GM12801 (cell line): ENCODE data around the gene KRTAP5-3.

Source experiments
- TF ChIP-seq, protein P1 (sequence below): IDR thresholded peaks from one replicate; pipeline ENCODE4 v1.5.1; 2011; ENCODE audit warnings: control low read depth; ENCODE audit not compliant: insufficient read length; ENCODE audit errors: extremely low read depth

Gene KRTAP5-3

DNA sequence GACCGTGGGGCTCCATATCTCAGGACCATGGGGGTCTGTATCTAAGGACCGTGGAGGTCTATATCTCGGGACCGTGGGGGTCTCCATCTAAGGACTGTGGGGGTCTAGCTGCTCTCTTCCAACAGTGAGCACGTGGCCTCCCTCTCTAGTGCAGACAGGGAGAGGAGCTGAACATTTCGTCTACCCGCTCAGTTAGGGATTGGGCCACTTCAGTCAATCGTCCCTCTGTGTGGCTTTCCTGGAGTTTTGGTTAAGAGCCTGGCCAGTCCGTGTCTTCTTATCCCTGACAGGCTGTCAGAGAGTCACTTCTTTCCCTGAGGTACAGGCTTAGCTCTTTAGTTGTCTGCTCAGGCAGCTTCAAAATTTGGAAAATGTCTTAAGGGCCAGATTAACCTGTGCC, 26.3 kb downstream of the KRTAP5-3 start:
- TF ChIP-seq, protein P1, sequence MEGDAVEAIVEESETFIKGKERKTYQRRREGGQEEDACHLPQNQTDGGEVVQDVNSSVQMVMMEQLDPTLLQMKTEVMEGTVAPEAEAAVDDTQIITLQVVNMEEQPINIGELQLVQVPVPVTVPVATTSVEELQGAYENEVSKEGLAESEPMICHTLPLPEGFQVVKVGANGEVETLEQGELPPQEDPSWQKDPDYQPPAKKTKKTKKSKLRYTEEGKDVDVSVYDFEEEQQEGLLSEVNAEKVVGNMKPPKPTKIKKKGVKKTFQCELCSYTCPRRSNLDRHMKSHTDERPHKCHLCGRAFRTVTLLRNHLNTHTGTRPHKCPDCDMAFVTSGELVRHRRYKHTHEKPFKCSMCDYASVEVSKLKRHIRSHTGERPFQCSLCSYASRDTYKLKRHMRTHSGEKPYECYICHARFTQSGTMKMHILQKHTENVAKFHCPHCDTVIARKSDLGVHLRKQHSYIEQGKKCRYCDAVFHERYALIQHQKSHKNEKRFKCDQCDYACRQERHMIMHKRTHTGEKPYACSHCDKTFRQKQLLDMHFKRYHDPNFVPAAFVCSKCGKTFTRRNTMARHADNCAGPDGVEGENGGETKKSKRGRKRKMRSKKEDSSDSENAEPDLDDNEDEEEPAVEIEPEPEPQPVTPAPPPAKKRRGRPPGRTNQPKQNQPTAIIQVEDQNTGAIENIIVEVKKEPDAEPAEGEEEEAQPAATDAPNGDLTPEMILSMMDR, result no peak

- TF ChIP-seq, protein P1, result no peak
Measured at GRCh38 chr11:1576825-1577224, 31.4 kb downstream of the KRTAP5-3 start.

- TF ChIP-seq, protein P1, result no peak
Measured at GRCh38 chr11:1574933-1575242, 33.4 kb downstream of the KRTAP5-3 start.

GRCh38 chr11:1574238-1574932, 33.9 kb downstream of the KRTAP5-3 start:
- TF ChIP-seq, protein P1, result no peak

- TF ChIP-seq, protein P1, result no peak
Measured at GRCh38 chr11:1573903-1574237, 34.4 kb downstream of the KRTAP5-3 start.

DNA sequence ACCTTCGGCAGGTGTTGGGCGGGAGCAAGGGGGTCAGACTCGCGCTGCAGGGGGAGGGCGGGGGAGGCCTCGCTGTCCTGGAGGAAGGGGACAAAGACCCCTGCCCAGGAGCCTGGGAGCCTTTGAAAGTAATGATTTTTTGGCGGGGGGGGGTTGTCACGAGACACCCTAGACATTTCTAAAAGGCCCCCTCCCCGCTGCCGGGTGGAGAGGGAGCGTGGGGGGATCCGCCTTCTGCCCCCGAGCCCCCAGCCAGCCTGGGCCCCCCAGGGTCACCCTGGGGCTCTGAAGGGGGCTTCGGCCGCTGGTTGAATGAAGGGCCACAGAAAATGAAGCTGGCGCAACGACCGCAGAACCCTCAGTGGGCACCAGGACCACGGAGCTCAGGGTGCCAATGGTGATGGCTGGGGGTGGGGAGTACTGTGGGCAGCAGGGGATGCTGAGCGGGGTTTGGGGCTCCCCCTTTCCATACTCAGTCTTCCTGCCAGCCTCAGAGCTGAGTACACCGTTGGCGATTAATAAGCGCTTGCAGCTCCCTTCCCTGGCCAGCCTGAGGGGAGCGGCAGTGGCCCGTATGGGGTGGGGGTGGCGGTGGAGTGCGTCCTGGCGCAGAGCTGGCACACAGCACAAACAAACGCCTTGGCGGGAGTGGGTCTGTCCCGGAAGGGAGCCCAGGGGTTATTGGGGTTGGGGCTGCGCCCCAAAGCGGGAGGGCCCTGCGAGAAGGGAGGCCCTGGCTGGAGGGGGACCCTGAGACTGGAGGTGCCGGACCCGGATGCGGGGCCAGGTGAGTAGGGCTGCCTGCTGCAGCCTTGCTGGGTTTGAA, 35.0 kb downstream of the KRTAP5-3 start:
- TF ChIP-seq, protein P1, result no peak

DNA sequence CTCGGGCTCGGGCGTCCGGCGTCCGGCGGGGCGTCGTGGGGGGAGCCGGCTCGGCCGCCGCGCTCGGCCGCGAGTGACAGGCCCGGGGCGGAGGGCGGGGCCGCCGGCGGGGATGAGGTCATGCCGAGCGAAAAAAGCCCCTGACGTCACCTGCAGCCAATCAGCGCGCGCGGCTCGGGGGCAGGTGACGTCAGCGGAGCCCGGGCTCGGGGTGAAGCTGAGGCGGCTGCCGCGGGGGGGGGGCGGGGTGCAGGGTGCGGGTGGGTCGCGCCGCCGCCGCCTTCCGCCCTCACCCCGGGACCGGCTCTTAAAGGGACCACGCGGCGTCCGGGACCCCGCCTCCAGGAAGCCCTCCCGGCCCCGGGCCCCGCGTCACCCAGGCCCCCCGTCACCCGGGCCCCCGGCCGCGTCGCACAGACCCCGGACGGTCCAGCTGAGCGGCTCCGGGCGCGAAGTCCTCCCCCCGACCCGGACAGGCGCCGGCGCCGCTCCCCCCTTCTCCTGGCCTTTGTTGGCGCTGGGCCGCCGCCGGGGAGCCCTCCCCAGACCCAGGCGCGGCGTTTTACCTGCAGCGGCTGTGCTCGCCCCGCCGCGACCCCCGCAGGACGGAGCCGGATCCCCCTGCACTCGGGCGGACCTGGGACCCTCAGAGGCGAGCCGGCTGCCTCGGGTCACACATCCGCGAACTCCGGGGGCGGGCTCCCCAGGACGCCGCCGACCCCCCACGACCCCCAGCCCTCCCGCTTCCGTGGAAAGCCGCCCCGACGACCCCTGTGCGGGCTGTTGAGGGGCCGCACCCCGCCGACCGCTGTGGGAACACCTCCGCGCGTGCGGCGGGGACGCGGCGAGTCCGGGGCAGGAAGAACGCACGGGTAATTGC, 35.8 kb downstream of the KRTAP5-3 start, which contains the start of gene DUSP8:
Gene DUSP8 (minus strand): TSS at position 75 of the 880 bp plus-strand sequence. CDS start 6,445 bp downstream, outside the sequence.
- TF ChIP-seq, protein P1, result no peak
